ENCODE measurements around the gene SLC16A7. TPM values are rescaled to one million over a fixed set of nuclear protein-coding genes. Genes with fewer than 3 reads are reported as not detected.

SLC16A7 gene
- polyA plus RNA-seq, 1 donor from 2014 or later = 2.3 TPM

DNA sequence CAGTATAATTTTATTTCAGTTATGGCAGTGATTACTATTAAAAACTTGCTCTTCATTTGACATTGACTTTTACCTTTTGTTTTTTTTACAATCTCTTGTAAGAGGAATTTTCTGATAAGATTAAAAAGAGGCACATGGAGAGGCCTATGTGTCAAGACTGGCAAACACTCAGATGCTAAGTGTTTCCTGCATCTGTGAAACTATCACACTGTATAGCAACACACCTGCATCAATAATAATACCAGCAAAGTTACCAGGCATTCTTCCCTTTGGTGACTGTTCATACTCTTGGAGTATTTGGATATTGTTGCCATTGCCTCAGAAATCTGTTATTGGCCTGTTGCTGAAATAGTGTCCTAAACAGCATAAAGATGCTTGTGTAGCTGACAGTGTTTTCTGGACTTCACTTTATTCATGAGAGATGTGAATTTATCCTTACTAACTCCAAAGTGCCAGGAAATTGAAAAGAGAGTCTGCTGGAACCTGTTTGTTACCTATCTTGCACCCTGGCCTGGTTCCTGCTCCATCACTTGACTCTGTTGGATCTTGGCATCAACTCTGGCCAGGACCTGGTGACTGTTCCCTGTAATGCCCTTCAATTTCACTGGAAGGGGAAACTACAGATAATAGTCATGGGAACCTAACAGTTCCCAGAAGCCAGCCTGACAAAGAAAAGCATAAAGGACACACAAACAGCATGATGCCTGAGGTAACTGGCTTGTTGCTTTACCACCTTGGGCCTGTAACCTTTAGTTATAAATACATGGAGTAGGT is 19.8 kb downstream of the SLC16A7 start:
- no peaks in the 10 kb centered on the region for H3K9me2 ChIP-seq (ENCODE audit: insufficient read depth, low read length)
- H3F3A ChIP-seq (ENCODE audit: insufficient read depth, low read length, poor library complexity, severe bottlenecking) = no peaks in the 10 kb centered on the region
- no peak overlapping the region for H3K27ac ChIP-seq (ENCODE audit: low read length)
- no peaks in the 10 kb centered on the region for H3K36me3 ChIP-seq (ENCODE audit: insufficient read depth, low read length)
- no peak overlapping the region for H3K9ac ChIP-seq (ENCODE audit: low read length)
- H3K27me3 ChIP-seq (ENCODE audit: insufficient read depth, low read depth, low read length) = no peaks in the 10 kb centered on the region
- no peaks in the 10 kb centered on the region for H3K79me2 ChIP-seq (replicated peaks; ENCODE audit: insufficient read depth, low read length)
- no peak overlapping the region for H3K4me3 ChIP-seq (ENCODE audit: low read length)
- H3K4me2 ChIP-seq (ENCODE audit: low read length) = no peak overlapping the region
- H3K9me3 ChIP-seq (ENCODE audit: low read length) = no peaks in the 10 kb centered on the region
- no peaks in the 10 kb centered on the region for H4K20me1 ChIP-seq (ENCODE audit: insufficient read depth)
- H2AFZ ChIP-seq (ENCODE audit: low read depth, low read length) = no peak overlapping the region
- TF ChIP-seq MXI1 (conservative IDR thresholded peaks at IDR 0.05; ENCODE audit: poor library complexity, severe bottlenecking) = no peak
- TF ChIP-seq TAF1 (IDR thresholded peaks at IDR 0.05; ENCODE audit: low read depth) = no peak
- TF ChIP-seq SMC3 (conservative IDR thresholded peaks at IDR 0.05; ENCODE audit: poor library complexity) = no peak

DNA sequence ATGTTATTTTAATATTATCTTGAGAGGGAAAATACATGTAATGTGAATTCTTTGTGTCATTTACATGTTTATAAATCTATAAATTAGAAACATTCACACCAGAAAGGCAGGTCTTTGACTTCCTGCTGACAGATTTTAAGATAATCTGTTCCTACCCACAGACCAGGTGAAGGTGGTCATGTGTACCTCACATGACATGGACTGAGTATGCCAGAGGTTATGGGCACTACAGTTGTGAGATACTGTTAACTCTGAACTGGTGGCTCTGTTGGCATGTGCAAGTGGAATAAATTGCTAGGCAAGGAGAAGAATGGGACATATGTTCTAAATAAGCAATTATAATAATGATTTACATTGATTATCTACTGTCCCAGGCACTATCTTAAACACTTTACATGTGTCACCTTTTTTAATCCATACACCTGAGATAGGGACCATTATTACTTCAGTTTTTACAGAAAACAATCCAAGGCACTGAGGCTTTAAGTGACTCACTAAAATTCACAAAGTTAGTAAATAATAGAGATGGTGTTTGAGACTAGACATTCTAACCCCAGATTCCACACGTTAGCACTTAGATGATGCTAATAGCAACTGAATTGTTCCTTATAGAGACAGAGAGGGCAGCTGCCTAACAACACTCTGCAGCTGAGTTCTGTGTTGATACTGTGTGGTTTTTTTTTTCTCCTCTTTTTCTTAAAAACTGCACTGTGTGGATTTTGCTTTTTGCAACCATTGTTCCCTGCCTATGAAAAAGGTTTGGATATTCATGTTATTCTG is 23.8 kb downstream of the SLC16A7 start:
- Histone ChIP-seq H3K79me2 (replicated peaks; ENCODE audit: insufficient read depth, low read length) (no peaks in the 10 kb centered on the region), H3K9me2 (ENCODE audit: insufficient read depth, low read length) (no peaks in the 10 kb centered on the region), H3K4me2 (ENCODE audit: low read length) (no peak overlapping the region), H3K36me3 (ENCODE audit: insufficient read depth, low read length) (no peaks in the 10 kb centered on the region), H2AFZ (ENCODE audit: low read depth, low read length) (no peak overlapping the region), H4K20me1 (ENCODE audit: insufficient read depth) (no peaks in the 10 kb centered on the region), H3K9ac (ENCODE audit: low read length) (no peak overlapping the region), H3K27ac (ENCODE audit: low read length) (no peak overlapping the region), H3K4me3 (ENCODE audit: low read length) (no peak overlapping the region), H3K9me3 (ENCODE audit: low read length) (no peaks in the 10 kb centered on the region), H3F3A (ENCODE audit: insufficient read depth, low read length, poor library complexity, severe bottlenecking) (no peaks in the 10 kb centered on the region), H3K27me3 (ENCODE audit: insufficient read depth, low read depth, low read length) (no peaks in the 10 kb centered on the region)
- TF ChIP-seq, protein P1, sequence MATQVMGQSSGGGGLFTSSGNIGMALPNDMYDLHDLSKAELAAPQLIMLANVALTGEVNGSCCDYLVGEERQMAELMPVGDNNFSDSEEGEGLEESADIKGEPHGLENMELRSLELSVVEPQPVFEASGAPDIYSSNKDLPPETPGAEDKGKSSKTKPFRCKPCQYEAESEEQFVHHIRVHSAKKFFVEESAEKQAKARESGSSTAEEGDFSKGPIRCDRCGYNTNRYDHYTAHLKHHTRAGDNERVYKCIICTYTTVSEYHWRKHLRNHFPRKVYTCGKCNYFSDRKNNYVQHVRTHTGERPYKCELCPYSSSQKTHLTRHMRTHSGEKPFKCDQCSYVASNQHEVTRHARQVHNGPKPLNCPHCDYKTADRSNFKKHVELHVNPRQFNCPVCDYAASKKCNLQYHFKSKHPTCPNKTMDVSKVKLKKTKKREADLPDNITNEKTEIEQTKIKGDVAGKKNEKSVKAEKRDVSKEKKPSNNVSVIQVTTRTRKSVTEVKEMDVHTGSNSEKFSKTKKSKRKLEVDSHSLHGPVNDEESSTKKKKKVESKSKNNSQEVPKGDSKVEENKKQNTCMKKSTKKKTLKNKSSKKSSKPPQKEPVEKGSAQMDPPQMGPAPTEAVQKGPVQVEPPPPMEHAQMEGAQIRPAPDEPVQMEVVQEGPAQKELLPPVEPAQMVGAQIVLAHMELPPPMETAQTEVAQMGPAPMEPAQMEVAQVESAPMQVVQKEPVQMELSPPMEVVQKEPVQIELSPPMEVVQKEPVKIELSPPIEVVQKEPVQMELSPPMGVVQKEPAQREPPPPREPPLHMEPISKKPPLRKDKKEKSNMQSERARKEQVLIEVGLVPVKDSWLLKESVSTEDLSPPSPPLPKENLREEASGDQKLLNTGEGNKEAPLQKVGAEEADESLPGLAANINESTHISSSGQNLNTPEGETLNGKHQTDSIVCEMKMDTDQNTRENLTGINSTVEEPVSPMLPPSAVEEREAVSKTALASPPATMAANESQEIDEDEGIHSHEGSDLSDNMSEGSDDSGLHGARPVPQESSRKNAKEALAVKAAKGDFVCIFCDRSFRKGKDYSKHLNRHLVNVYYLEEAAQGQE (IDR thresholded peaks at IDR 0.05; ENCODE audit: borderline replicate concordance) = no peak
- TF ChIP-seq EP300 (conservative IDR thresholded peaks at IDR 0.05; ENCODE audit: poor library complexity, severe bottlenecking) (no peak), EZH2 (IDR thresholded peaks at IDR 0.05; ENCODE audit: borderline replicate concordance, insufficient read depth, low read length, poor library complexity, severe bottlenecking) (no peak), RAD21 (conservative IDR thresholded peaks at IDR 0.05) (no peak), SMC3 (conservative IDR thresholded peaks at IDR 0.05; ENCODE audit: poor library complexity) (no peak), MXI1 (conservative IDR thresholded peaks at IDR 0.05; ENCODE audit: poor library complexity, severe bottlenecking) (no peak), POLR2AphosphoS5 (IDR thresholded peaks at IDR 0.05) (no peak), TAF1 (IDR thresholded peaks at IDR 0.05; ENCODE audit: low read depth) (no peak)
- TF ChIP-seq, protein P2, sequence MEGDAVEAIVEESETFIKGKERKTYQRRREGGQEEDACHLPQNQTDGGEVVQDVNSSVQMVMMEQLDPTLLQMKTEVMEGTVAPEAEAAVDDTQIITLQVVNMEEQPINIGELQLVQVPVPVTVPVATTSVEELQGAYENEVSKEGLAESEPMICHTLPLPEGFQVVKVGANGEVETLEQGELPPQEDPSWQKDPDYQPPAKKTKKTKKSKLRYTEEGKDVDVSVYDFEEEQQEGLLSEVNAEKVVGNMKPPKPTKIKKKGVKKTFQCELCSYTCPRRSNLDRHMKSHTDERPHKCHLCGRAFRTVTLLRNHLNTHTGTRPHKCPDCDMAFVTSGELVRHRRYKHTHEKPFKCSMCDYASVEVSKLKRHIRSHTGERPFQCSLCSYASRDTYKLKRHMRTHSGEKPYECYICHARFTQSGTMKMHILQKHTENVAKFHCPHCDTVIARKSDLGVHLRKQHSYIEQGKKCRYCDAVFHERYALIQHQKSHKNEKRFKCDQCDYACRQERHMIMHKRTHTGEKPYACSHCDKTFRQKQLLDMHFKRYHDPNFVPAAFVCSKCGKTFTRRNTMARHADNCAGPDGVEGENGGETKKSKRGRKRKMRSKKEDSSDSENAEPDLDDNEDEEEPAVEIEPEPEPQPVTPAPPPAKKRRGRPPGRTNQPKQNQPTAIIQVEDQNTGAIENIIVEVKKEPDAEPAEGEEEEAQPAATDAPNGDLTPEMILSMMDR (IDR thresholded peaks at IDR 0.05; ENCODE audit: poor library complexity, severe bottlenecking) = no peak
